GM19467 (cell line): ENCODE measurements around the gene DNAH9.

Experiments used
- ATAC-seq: cut with Tn5 transposase; IDR thresholded peaks from one replicate; pipeline ENCODE4 v1.9.1; 2021; ENCODE audit warnings: mild to moderate bottlenecking, moderate library complexity; ENCODE audit not compliant: unreplicated experiment

The DNAH9 gene

DNA sequence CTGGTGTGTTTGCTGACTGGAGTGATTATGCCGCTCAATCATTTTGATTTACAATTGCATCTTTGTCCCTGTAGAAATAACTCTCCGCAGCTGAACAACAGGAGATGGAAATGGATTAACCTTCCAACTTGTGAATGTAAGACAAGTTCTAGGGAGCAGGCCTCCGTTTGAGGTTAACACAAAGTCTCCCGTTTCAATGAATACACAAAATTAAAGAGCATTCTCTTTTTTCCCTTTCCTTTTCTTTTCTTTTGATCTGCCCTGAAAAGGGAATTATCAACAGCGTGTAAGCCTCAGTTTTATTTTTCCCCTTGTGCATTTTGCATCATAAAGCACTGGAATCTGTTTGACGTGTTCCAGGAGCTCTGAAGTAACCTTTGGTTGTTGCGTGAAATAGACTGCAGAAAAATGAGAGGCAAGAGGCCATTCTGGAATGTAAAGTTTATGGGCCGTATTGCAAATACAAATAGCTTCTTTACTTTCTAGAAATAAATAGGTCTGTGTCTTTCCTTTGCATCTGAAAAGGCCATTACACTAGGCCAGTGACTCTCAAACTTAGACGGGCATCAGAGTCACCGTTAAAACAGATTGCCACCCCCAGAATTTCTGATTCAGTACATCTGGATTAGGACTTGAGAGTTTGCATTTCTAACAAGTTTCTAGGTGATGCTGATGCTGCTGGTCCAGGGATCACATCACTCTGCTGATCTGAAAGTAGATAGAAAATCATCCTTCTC is 234.3 kb downstream of the DNAH9 start:
- no peak for ATAC-seq

DNA sequence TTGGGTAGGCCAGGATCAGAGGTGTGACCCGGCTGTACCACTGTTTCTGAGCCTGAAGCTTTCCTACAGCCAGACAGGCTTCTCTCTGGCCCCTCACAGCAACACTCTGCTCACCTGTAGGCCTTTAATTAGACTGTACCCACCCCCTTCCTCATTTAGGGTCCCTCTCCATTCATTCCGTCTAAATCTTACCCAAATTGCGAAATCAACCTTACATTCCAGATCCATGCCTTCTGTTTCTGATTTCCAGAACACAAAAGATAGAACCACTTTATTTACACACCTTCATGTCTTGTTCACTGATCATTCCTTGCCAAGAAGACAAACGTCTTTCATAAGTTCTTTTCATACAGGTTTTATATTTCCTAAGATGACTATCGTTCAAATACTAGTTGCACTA is 238.2 kb downstream of the DNAH9 start:
- no peak for ATAC-seq

DNA sequence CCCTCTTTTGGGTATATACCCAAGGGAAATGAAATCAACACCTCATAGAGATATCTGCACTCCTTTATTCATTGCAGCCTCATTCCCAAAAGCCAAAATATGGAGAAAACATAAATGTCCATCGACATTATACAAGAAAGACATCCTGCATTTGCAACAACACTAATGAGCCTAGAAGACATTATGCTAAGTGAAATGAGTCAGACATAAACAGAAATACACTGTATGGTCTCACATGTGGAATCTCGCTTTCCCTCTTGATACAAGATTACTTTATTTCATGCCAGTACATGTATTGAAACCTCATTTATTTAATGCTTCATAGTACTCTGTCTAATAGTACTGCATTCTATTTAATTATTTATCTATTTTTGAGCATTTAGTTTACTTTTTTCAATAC is 241.8 kb downstream of the DNAH9 start:
- no peak for ATAC-seq

DNA sequence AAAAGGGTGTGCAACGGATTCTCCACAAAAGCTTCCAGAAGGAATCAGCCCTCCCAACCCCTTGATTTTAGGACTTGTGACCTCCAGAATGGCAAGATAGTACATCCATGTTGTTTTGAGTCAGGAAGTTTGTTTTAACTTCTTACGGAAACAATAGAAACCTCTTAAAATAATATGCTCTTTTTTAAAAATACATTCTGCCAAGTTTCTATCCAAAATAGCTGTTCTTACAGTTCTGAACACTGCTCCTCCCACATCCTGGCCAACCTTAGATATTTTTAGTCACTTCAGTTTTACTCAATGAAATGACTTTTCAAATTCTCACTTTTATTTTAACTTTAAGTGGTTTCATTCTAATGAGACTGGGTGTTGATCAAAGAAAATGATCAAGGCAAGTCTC is 242.6 kb downstream of the DNAH9 start:
- ATAC-seq = no peak

DNA sequence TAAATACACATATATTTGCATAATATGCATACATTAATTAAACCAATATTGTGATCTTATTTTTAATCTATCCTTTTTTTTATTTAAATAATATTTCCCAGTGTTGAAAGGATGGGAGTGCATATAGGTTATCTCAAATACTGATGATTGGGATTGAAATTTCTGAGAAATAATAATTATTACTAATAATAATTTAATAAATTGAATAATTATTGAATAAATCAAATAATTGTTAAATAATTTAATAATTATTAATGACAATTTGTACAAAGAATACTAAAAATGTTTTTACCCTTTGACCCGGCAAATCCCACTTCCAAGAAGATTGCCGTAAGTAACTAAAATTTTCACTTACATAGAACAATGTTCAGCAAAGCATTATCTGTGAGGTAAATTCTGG is 250.1 kb downstream of the DNAH9 start:
- no peak for ATAC-seq

DNA sequence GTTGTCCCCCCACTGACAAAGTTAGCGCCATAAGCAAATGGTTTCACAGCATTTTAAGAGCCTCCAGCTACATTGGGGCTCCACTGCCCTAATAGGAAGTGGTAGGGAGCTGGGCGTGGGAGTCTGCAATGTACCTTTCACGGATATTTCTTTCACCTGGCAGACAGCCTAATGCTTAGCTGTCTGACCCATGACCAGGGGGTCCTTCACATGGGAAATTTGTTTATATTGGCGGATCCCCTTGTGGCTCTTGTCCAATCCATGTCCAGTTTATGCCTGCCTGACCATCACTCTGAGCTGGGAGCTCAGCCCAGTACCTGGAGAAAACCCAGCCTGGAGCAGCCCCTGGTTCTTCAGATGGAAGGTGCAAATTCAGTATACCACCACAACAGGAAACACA is 254.0 kb downstream of the DNAH9 start:
- no peak for ATAC-seq

DNA sequence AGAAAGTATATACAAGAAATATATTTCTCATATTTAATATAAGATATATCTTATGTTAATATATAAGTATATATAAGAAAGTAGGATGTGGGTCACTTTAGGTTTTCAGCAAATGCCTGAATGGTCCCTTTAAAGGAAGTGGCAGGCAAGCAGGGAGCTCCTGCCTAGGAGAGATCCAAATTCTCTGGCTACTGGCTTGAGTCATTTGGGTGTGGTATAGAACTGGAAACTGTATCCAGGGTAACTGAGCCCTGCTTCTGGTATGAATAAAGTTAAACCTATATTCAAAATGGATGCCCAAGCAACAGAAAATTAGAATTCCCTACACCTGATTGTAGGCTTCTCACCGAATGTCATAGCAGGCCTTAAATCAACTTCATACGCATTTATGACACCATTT is 254.6 kb downstream of the DNAH9 start:
- ATAC-seq = no peak

DNA sequence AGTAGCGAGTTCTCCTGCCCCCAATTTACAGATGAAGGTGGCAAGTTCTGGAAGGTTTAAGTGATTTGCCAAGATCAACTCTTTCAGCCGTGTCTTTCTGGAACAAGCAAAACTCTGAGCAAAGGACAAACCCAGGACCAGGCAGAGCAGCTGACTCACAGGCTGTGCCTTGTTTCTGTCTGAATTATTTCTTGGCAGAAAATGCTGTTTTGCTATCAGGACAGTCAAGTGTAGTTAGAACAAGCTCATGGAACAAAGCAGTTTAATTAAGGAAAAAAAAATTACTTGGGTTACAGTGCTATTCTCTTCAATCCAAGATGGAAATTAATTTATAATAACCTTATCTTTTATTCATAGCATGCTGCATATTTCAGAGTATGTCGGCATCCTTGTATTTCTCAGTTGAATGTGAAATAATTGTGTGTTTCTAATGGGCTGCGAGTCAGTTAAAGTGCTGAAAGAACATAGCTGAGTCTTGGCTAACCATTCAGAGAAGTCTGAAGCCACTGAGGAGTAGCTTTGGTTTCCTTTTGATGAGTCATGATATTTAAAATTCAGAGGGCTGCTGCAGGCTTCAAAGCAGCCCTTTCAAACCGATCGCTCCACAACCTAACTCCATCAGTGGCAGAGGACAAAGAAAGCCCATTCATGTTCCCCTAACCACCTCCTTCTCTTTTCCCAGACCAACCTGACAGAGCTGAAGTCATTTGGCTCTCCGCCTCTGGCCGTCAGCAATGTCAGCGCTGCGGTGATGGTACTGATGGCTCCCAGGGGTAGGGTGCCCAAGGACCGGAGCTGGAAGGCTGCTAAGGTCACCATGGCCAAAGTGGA is 255.3 kb downstream of the DNAH9 start:
- no peak for ATAC-seq

DNA sequence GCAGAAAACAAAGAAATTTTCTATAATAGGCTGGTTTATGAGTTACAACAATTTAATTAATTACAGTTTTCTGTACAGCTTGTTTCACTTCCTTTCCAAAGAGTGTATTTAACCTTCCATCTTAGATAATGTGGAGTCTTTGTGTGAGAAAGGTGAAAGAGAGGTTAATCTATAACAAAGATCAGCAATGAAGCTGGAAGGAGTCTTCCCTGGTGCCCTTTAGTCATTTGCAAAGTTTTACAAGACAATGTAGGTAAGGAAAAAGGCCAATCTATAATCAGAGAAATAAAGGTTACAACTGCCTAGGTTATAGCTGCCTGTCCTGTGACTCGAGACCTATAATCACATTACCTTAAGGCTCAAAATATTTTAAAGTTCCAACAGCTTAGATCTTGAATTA is 257.0 kb downstream of the DNAH9 start:
- no peak for ATAC-seq

DNA sequence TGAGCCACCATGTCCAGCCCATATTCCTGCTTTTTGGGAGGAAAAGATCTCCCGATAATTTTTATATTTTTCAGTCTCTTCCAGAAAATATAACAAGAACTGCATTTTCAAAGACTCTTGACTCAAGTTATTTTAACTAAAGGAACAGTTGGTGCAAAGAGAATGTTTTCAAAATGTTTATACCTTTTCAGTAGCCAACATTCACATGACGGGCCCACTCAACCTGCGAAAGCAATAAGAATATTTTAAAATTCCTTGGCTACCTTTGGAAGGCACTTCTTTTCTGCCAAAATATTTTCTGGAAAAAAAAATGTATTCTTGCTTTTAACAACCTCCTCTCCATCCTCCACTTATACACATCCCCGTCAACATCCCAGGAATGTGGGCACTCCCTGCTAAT is 258.7 kb downstream of the DNAH9 start:
- ATAC-seq = no peak

DNA sequence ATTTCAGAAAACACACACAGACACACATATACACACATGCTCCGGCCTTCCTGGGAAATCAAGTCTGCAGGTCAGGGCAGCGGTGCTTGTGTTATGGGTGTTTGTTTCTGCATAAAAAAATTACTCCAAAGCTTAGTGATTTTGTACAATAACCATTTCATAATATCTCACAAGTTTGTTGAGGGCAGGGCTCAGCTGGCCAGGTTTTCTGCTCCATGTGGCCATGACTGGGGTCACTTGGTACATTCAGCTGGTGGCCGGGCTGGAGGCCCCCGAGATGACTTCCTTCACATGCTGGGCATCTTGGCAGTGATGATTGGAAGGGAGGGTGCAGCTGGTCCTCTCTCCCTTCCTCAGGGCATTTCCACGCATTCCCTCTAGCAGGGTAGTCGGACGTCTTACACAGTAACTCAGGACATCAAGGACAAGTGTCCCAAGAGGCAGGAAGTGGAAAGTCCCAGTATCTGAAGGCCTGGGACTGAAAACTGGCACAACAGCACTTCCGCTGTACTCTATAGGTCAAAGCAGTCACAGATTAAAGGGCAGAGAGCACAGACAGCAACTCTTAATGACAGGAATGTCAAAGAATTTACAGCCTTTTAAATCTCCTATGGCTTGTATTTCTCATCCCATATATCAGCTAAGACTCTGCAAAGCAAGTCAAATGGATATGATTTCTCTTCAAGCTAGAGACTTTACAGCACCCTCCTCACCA is 271.6 kb downstream of the DNAH9 start:
- no peak for ATAC-seq

DNA sequence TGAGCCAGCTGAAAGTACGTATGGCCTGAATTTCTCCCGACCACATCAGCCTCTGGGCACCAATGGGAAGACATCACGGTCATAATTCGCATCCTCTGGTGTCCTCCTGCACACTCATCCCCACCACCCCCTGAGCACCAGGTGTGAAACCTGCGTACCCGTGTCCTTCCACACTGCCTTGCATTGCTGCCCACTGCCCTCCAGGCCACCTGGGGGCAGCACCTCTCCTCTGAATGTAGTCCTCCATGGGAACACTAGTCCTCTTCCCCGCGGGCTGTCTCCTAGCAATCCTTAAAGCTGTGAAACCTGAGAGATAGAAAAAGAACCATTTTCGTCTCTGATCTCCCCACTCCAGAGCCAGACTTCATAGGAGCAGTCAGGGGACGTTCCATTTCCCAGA is 273.5 kb downstream of the DNAH9 start:
- no peak for ATAC-seq

DNA sequence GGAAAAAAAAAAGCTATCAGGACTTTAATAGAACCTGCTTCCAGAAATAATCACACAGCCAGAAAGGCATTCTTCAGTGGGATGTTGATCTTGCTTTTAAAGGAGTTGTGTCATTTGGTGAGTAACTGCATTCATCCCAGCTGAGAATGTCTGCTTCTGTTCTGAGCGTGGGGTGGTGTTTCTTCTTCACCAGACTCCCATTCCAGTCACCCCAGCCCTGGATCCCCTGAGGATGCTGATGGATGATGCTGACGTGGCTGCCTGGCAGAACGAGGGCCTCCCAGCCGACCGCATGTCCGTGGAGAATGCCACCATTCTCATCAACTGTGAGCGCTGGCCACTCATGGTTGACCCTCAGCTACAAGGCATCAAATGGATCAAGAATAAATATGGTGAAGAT is 276.5 kb downstream of the DNAH9 start:
- ATAC-seq = no peak

DNA sequence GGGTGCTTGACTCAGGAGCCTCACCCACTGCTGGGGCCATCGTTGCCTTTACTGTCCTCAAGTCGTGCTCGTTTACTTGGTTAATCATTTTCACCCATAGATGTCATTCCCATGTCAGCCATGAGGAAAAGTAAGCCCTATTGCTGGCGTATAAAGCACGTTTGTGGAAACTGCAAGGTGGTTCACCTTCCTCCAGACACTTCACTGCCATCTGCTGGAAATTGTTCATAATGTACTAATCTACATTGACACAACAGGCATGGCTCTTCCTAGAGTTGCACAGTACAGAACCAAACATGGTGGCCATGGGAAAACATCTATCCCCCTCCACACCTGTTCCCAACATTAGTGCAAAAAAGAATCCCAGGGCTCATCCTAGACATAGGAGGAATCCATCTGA is 282.4 kb downstream of the DNAH9 start:
- ATAC-seq = no peak

DNA sequence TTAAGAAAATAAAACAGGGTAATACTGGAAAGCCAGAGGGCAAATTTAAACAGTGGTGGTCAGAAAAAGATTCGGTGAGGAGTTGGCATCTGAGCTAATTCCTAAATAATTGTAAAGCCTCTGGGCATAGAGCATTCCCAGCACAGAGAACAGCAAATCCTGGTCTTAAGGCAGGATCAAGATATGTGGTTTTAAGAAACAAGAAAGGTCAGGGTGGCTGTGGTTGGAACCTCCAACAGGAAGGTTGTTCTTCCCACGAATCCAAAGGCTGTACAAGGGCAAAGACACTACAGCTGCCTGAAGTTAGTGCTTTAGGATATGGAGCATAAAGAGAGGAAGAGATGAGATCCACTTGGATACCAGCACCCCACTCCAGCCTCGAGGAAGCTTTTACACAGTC is 284.4 kb downstream of the DNAH9 start:
- no peak for ATAC-seq

DNA sequence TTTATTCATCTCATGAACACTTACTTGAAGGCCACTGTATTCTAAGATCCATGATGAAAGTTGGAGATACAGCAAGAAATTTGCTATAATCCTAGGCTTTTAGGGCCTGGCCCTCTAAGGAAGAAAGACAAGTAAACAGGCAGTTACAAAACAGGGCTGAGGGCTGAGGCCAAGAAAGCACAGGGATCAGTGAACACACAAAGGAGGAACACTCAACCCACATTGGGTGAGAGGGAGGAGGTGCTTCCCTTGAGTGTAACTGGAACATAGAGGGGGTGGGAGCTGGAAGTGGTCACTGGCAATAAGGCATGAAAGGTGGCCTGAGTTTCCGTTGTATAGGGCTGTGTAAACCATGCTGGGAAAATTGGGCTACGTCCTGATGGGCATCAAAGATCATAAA is 286.8 kb downstream of the DNAH9 start:
- no peak for ATAC-seq

DNA sequence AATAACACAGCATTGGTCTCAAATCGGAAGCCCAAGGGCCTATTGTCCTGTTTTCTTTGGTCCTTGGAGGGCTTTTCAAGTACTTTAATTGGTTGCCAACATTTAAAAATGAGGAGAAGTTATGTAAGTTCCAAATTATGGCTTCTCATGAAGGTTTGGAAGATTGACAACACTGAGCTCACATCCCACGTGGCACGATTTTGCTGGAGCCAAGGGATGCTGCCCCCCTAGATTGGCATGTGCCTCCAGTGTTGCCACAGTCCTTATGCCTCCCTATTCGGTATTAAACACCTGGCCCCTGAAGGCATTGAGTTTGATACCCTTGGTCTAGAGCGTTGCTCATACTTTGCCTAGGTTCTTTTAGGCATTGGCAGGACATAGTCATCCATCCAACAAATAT is 291.0 kb downstream of the DNAH9 start:
- ATAC-seq = no peak

DNA sequence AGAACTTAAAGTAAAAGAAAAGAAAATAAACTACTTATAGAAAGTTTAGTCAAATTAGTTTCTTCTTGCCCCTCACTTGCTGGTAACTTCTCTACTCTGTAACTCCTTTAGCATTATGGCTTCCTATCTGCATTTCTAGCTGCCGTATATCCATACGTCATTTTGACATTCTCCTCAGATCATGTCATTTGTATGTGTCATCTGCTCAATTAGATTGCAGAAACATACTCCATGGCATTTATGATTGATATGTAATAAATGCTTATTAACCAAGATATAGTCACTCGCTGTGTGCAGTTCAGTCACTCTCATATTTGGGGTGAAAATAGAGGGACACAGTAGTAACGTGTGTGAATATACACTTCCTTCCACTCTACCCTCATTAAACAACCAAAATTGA is 295.6 kb downstream of the DNAH9 start:
- ATAC-seq = no peak

DNA sequence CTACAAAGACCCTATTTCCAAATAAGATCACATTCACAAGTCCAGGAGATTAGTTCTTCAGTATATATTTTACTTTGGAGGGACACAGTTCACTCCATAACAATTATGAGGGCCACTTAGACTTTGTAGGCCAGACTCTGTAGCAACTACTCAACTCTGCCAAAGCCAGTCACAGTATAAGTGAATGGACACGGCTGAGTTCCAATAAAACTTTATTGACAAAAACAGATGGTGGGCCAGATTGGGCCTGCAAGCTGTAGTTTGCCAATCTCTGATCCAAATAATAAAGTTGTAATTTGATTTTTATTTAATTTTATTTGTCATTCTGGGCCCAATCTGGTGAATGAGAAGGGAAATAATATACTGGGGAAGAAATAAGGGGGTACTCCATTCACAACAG is 297.9 kb downstream of the DNAH9 start:
- ATAC-seq = no peak

DNA sequence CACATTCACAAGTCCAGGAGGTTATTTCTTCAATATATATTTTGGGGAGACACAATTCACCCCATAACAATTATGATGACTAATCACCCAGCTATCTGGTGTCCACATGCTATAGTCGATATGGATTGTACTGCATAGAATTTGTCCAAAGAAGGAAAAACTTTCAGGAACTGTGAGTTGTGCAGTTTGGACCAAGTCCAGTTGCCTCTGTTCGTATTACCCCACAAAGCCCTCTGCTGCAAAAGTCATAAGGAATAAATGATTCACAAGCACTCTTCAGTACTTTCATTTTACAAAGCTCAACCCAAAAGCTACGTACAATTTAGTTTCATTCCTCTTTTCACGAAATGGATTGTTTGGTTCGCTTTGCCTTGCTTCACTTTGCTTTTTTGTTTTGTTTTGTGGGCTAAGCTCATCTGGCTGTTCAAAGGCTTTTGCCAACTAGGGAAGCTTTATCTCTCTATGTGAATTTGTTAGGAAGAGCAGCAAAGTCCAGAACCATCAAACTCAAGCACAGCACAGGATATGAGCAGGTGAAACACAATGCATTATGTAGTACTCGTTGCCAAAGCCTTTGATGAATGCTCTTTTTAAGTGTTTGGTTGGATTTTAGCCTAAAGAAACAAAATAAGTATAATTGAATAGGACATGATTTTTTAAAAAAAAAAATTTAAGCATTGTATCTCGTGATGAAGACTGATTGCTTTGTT is 300.4 kb downstream of the DNAH9 start:
- no peak for ATAC-seq

DNA sequence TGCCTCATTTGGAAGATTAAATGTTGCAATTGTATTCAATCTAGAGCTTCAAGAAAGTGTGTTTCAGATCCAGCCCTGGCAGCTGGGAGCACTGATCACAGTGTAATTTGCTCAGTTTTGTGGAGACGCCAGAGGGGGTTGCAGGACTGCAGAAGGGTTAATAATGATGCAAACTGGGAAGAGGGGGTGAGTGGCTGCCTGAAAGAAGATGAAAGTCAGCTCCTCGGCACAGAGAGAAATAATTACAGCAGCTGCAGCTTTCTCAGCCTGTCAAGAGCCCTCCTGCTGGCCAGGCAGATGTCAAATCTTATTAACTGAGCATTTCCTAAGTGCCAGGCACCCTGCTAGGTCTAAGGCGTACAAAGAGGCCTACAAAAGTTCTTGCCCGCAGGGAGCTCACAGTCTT is 301.3 kb downstream of the DNAH9 start:
- ATAC-seq = no peak
